T-helper 2 cell treated with Interferon-gamma antibody and Interleukin-4, amounts not matched to agents 100 ng/mL and 5 ng/mL, for 36 hours (primary cell): ENCODE measurements around the gene MED16. TPM values are rescaled to one million over a fixed set of nuclear protein-coding genes. Genes with fewer than 3 reads are reported as not detected.
"Not testable (repeated sequence)": the region's sequence is repeated elsewhere in the genome, so short reads cannot be mapped to it uniquely, and the experiment has no call there.

Source experiments
- intact Hi-C: fragments of 100-400 bp; cut with micrococcal nuclease; formaldehyde crosslinking; loops from one replicate; pipeline ENCODE4 v1.15.1; 2023
- total RNA-seq: library from RNA; stranded (reverse); gene quantifications from 2 replicates; pipeline ENCODE4 v1.2.3, GENCODE V29; 2022

The MED16 gene
- total RNA-seq, 1 donor from 2014 or later: 66.7 TPM

- intact Hi-C loops: loop anchor here (5.0 kb wide), 1 partner anchor 86 kb away; no protein-coding TSS in a partner anchor
These were observed 34.7 kb downstream of the MED16 start for GRCh38 chr19:858284-858683.

DNA sequence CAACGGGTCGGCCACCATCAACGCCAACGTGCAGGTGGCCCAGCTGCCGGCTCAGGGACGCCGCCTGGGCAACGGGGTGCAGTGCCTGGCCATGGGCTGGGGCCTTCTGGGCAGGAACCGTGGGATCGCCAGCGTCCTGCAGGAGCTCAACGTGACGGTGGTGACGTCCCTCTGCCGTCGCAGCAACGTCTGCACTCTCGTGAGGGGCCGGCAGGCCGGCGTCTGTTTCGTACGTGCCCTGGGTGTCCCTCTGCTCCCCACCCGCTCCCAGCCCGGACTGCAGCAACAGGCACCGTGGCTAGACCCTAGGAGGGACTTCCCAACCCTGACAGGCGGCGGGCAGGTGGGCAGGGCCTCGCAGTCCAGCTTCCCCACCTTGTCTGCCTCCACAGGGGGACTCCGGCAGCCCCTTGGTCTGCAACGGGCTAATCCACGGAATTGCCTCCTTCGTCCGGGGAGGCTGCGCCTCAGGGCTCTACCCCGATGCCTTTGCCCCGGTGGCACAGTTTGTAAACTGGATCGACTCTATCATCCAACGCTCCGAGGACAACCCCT is 37.3 kb downstream of the MED16 start:
- intact Hi-C loops: loop anchor here (5.0 kb wide), 1 partner anchor 83 kb away; no protein-coding TSS in a partner anchor

GRCh38 chr19:855142-855541 is 37.8 kb downstream of the MED16 start:
- intact Hi-C loops: loop anchor here (5.0 kb wide), 1 partner anchor 83 kb away; no protein-coding TSS in a partner anchor

- intact Hi-C loops: no loop called here
These were observed 38.4 kb downstream of the MED16 start for GRCh38 chr19:854549-854948.

DNA sequence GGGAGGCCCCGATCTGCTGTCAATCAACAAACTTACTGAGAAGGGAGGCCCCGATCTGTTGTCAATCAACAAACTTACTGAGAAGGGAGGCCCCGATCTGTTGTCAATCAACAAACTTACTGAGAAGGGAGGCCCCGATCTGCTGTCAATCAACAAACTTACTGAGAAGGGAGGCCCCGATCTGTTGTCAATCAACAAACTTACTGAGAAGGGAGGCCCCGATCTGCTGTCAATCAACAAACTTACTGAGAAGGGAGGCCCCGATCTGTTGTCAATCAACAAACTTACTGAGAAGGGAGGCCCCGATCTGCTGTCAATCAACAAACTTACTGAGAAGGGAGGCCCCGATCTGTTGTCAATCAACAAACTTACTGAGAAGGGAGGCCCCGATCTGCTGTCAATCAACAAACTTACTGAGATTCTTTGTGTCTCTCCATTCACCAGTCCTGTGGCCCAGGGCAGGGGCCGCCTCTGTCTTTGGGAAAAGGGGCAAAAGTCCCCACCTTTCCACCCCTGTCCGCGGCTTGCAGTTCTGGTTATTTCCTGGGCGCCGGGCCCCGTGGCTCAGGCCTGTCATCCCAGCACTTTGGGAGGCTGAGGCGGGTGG is 39.3 kb downstream of the MED16 start:
- intact Hi-C loops: not testable (repeated sequence)

DNA sequence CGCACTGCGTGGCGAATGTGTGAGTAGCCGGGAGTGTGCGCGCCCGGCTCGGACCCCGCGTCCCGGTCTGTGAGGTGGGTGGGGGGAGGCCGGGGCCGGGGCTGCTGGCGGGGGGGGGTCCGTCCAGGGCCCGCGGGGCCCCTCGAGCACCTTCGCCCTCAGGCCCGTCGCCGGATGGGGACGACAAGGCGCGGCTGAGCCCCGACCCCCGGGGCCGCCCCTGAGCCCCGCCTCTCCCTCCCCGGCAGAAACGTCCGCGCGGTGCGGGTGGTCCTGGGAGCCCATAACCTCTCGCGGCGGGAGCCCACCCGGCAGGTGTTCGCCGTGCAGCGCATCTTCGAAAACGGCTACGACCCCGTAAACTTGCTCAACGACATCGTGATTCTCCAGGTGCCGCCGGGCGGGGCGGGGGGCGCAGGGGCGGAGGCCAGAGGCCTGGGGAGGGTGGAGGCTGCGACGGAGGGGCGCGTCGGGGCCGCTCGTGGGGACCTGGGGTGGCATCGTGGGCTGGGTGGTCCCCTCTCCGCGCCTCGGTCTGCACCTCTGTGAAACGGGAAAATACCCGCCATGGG is 39.9 kb downstream of the MED16 start:
- intact Hi-C loops: no loop called here

DNA sequence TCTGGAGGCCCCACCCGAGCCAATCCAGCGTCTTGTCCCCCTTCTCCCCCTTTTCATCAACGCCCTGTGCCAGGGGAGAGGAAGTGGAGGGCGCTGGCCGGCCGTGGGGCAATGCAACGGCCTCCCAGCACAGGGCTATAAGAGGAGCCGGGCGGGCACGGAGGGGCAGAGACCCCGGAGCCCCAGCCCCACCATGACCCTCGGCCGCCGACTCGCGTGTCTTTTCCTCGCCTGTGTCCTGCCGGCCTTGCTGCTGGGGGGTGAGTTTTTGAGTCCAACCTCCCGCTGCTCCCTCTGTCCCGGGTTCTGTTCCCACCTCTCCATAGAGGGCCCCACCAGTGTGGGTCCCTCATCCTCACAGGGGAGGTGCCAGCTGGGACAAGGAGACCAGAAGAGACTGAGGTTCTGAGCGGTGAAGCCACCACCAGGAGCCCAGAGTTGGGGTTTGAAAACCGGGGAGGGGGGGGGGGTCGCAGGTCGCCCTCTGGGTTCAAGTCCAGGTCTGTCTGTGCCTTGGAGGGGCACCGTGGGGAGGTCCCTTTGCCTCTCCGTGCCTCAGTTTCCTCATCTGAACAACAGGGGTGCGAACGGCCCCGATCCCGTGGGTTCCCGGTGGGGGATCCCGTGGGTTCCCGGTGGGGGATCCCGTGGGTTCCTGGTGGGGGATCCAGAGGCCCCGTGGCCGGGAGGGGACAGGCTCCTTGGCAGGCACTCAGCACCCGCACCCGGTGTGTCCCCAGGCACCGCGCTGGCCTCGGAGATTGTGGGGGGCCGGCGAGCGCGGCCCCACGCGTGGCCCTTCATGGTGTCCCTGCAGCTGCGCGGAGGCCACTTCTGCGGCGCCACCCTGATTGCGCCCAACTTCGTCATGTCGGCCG is 40.6 kb downstream of the MED16 start, which contains the start of gene ELANE:
Gene ELANE, plus strand, starts transcription at position 168 of the 878 bp plus-strand sequence. Its CDS starts 26 bp downstream, at position 194.
- intact Hi-C loops: no loop called here

- intact Hi-C loops: no loop called here
These were observed 42.0 kb downstream of the MED16 start for GRCh38 chr19:850979-851335.

DNA sequence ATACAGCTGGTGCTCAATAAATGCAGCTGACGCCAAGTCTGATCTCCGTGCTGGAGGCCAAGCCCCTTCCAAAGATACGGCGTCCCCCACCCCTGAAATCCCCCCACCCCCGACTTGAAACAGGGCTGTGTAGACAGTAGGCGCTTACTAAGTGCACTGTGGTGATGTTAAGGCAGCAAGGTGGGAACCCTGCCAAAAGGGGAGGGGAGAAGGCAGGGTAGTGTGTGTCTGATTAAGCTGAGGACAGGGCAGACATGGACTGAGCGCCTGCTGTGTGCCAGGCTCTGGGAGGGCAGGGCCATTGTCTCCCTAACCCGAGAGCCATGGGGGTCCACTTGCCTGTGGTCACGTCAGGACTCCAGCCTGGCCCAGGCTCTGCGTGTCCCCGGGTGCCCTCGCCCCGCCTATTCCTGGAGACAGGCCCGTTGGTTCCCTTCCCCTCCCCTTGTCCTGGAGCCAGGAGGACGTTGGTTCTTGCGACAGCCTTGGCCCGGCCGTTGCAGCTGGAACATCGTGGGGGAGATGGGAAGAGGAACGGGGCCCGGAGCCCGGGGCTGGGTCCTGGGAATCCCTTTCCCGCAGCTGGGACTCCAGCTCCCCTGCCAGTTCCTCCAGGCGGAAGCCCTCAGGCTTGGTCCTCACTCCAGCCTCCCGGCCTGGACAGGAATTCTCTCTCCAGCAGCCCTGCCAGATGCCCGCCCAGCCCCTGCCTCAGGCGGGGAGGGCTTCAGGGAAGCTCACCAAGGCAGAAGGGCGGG is 42.6 kb downstream of the MED16 start:
- intact Hi-C loops: no loop called here

GRCh38 chr19:849195-849594 is 43.8 kb downstream of the MED16 start:
- intact Hi-C loops: not testable (repeated sequence)

- intact Hi-C loops: no loop called here
These were observed 44.5 kb downstream of the MED16 start for GRCh38 chr19:848386-848921.

GRCh38 chr19:845707-846521 is 47.1 kb downstream of the MED16 start:
- intact Hi-C loops: no loop called here

DNA sequence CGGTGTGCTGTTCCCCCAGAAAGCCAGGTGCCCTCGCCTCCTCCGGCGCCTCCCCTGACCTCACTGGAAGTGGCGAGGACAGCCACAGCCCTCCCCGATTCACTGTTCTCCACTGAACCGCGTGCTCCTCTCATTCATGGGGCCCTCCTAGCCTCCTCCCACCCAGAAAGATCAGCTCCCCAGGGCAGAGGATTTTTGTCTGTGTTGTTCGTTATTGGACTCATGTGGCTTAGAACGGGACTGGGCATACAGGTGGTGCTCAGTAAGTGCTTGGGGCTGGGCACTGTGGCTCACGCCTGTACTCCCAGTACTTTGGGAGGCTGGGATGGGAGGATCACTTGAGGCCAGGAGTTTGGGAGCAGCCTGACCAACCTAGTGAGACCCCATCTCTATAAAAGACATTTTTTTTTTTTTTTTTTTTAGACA is 48.4 kb downstream of the MED16 start:
- intact Hi-C loops: no loop called here

DNA sequence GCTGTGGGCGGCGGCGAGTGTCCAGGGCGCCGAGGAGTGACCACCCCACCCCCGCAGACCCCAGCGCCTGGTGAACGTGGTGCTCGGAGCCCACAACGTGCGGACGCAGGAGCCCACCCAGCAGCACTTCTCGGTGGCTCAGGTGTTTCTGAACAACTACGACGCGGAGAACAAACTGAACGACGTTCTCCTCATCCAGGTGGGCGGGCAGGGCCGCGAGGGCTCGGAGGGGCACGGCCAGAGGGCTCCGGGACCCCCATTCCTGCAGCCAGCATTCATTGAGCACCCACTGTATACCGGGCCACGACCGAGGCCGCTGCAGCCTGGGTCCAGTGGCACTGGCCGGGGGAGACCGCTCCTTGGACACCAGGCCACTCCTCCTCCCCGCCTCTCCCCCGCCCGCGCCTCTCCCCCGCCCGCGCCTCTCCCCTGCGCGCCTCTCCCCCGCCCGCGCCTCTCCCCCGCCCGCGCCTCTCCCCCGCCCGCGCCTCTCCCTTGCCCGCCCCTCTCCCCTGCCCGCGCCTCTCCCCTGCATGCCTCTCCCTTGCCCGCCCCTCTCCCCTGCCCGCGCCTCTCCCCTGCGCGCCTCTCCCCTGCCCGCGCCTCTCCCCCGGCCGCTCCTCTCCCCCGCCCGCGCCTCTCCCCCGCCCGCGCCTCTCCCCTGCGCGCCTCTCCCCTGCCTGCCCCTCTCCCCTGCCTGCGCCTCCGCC is 49.0 kb downstream of the MED16 start:
- intact Hi-C loops: no loop called here

- intact Hi-C loops: no loop called here
These were observed 49.7 kb downstream of the MED16 start for GRCh38 chr19:843180-843835.

DNA sequence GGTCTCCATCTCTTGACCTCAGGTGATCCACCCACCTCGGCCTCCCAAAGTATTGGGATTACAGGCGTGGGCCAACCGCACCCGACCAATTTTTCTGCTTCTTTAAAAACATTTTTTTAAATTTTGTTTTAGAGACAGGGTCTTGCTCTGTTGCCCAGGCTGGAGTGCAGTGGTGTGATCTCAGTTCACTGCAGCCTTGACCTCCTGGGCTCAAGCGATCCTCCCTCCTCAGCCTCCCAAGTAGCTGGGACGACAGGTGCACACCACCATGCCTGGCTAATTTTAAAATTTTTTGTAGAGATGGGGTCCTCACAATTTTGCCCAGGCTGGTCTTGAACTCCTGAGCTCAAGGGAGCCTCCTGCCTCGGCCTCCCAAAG is 50.2 kb downstream of the MED16 start:
- intact Hi-C loops: not testable (repeated sequence)

GRCh38 chr19:840519-841206 is 52.3 kb downstream of the MED16 start, which contains the start of gene PRTN3:
Gene PRTN3 (plus strand): TSS chr19:840999. CDS start chr19:841009, 10 bp downstream.
- intact Hi-C loops: no loop called here

- intact Hi-C loops: no loop called here
These were observed 57.7 kb downstream of the MED16 start for GRCh38 chr19:835210-835810.
